H1 (cell line): ENCODE data around the gene GALR2. TPM values are rescaled to one million over a fixed set of nuclear protein-coding genes. Genes with fewer than 3 reads are reported as not detected.

Source experiments
- CTCF ChIA-PET: fragments of 300-600 bp; sonication (Branson Sonifier 250); formaldehyde crosslinking; loops from one replicate; lab custom pipeline; 2021; ENCODE audit not compliant: partially characterized antibody; lab: Charles Lee
- POLR2A ChIA-PET: fragments of 300-600 bp; sonication (Branson Sonifier 250); formaldehyde crosslinking; loops from one replicate; lab custom pipeline; 2021; ENCODE audit warnings: inconsistent platforms; ENCODE audit not compliant: partially characterized antibody; lab: Charles Lee
- DNase-seq, 2 experiments: peaks; one replicate each; pipeline versions ENCODE4 v3.0.0 to v3.0.0-alpha.2; 2010 to 2022; ENCODE audit warnings: low spot score in 2 of 2, low read depth in 1 of 2, mixed read lengths in 1 of 2
- FAIRE-seq: peaks from 2 replicates; lab custom pipeline; 2011; peaks lifted over from hg19 to GRCh38; lab: Jason Lieb, UNC
- H2AFZ ChIP-seq: 2 replicates; pipeline ENCODE4 v1.8.1; 2012; ENCODE audit warnings: low read length, inconsistent platforms
- H2AK5ac ChIP-seq: 2 replicates; pipeline ENCODE4 v1.6.1; 2013; ENCODE audit warnings: low read depth, low read length
- H2BK120ac ChIP-seq: replicated peaks from 2 replicates; pipeline ENCODE3; 2013; ENCODE audit warnings: low read depth, low read length, inconsistent platforms
- H2BK12ac ChIP-seq: 2 replicates; pipeline ENCODE4 v1.6.1; 2013; ENCODE audit warnings: low read depth, low read length
- H2BK15ac ChIP-seq: 2 replicates; pipeline ENCODE4 v1.6.1; 2013; ENCODE audit warnings: low read length
- H2BK20ac ChIP-seq: 2 replicates; pipeline ENCODE4 v1.6.1; 2013; ENCODE audit warnings: low read length
- H2BK5ac ChIP-seq: 2 replicates; pipeline ENCODE4 v1.6.1; 2013; ENCODE audit warnings: low read depth, low read length
- H3K14ac ChIP-seq: 2 replicates; pipeline ENCODE4 v1.6.1; 2013; ENCODE audit warnings: inconsistent platforms; ENCODE audit not compliant: insufficient read length
- H3K18ac ChIP-seq: 2 replicates; pipeline ENCODE4 v1.6.1; 2013; ENCODE audit warnings: low read length; ENCODE audit errors: extremely low read depth
- H3K23ac ChIP-seq: 2 replicates; pipeline ENCODE4 v1.6.1; 2013; ENCODE audit warnings: inconsistent platforms; ENCODE audit not compliant: insufficient read length
- H3K23me2 ChIP-seq: 2 replicates; pipeline ENCODE4 v1.6.1; 2013; ENCODE audit warnings: low read depth, low read length
- H3K27ac ChIP-seq: 2 replicates; pipeline ENCODE4 v1.6.1; 2011; ENCODE audit warnings: low read depth, low read length, inconsistent platforms
- H3K27me3 ChIP-seq, 4 experiments: replicated peaks in 1 of 4; 1 replicate in 1 of 4; 2 replicates in 3 of 4; pipeline versions ENCODE4 v1.6.1 to v1.8.1; 2011 to 2013; ENCODE audit warnings: low read length in 3 of 4, mild to moderate bottlenecking in 3 of 4, inconsistent platforms in 2 of 4, mixed read lengths in 2 of 4, moderate library complexity in 1 of 4; ENCODE audit not compliant: control insufficient read depth in 3 of 4, insufficient read depth in 3 of 4; ENCODE audit errors: extremely low read depth in 1 of 4
- H3K36me3 ChIP-seq, 4 experiments: 2 replicates each; pipeline versions ENCODE4 v1.6.1 to v1.8.1; 2011 to 2013; ENCODE audit warnings: mild to moderate bottlenecking in 4 of 4, low read length in 3 of 4, moderate library complexity in 2 of 4, control low read depth in 1 of 4, inconsistent platforms in 1 of 4; ENCODE audit not compliant: insufficient read depth in 4 of 4, control insufficient read depth in 2 of 4
- H3K4ac ChIP-seq: replicated peaks from 2 replicates; pipeline ENCODE3; 2013; ENCODE audit warnings: low read length, low read depth, mixed read lengths, inconsistent platforms; ENCODE audit not compliant: insufficient read length
- H3K4me1 ChIP-seq, 4 experiments: replicated peaks in 1 of 4; 1 replicate in 1 of 4; 2 replicates in 3 of 4; pipeline versions ENCODE4 v1.6.1 to v1.8.1; 2011 to 2013; ENCODE audit warnings: low read length in 3 of 4, inconsistent platforms in 2 of 4, mixed read lengths in 1 of 4; ENCODE audit not compliant: insufficient read depth in 4 of 4, control insufficient read depth in 3 of 4
- H3K4me2 ChIP-seq, 2 experiments: 2 replicates each; pipeline versions ENCODE4 v1.6.1 to v1.8.1; 2011 to 2013; ENCODE audit warnings: low read depth in 2 of 2, low read length in 2 of 2, control low read depth in 1 of 2, inconsistent platforms in 1 of 2, mild to moderate bottlenecking in 1 of 2; ENCODE audit not compliant: insufficient read depth in 1 of 2
- H3K4me3 ChIP-seq, 4 experiments: fragments of 200-600, 300-600 bp in 1 of 4; sonication (generic), shearing (Covaris generic), sonication (Bioruptor Twin) in 1 of 4; 2 replicates each; pipeline versions ENCODE4 v1.5.1 to v1.8.1; 2011 to 2016; ENCODE audit warnings: low read length in 4 of 4, low read depth in 3 of 4, control low read depth in 2 of 4, inconsistent platforms in 2 of 4, mild to moderate bottlenecking in 2 of 4, mixed read lengths in 1 of 4, moderate library complexity in 1 of 4; ENCODE audit not compliant: insufficient read depth in 2 of 4; ENCODE audit errors: extremely low read depth in 1 of 4
- H3K56ac ChIP-seq: replicated peaks from 2 replicates; pipeline ENCODE3; 2013; ENCODE audit warnings: low read depth, mild to moderate bottlenecking, mixed read lengths, low read length, inconsistent platforms; ENCODE audit not compliant: insufficient read length
- H3K79me1 ChIP-seq: 2 replicates; pipeline ENCODE4 v1.6.1; 2013; ENCODE audit warnings: low read depth, low read length, control low read depth
- H3K79me2 ChIP-seq, 2 experiments: 2 replicates each; pipeline versions ENCODE4 v1.6.1 to v1.8.1; 2012 to 2013; ENCODE audit warnings: low read length in 2 of 2, mild to moderate bottlenecking in 2 of 2, inconsistent platforms in 1 of 2; ENCODE audit not compliant: insufficient read depth in 2 of 2, control insufficient read depth in 1 of 2
- H3K9ac ChIP-seq, 4 experiments: replicated peaks in 1 of 4; 1 replicate in 1 of 4; 2 replicates in 3 of 4; pipeline versions ENCODE4 v1.6.1 to v1.8.1; 2011 to 2013; ENCODE audit warnings: low read depth in 3 of 4, low read length in 3 of 4, control low read depth in 2 of 4, mild to moderate bottlenecking in 2 of 4, moderate library complexity in 2 of 4, inconsistent platforms in 1 of 4; ENCODE audit errors: extremely low read depth in 1 of 4
- H3K9me3 ChIP-seq, 2 experiments: 2 replicates each; pipeline versions ENCODE4 v1.6.1 to v1.8.1; 2012 to 2013; ENCODE audit warnings: mild to moderate bottlenecking in 2 of 2, moderate library complexity in 2 of 2, control low read depth in 1 of 2, inconsistent platforms in 1 of 2, low read depth in 1 of 2, low read length in 1 of 2, mixed read lengths in 1 of 2; ENCODE audit not compliant: insufficient read depth in 2 of 2
- H4K20me1 ChIP-seq, 2 experiments: replicated peaks in 1 of 2; 2 replicates each; pipeline versions ENCODE3 to v1.8.1; 2011 to 2013; ENCODE audit warnings: inconsistent platforms in 2 of 2, low read length in 2 of 2, mild to moderate bottlenecking in 1 of 2; ENCODE audit not compliant: insufficient read depth in 2 of 2, control insufficient read depth in 1 of 2
- H4K5ac ChIP-seq: 2 replicates; pipeline ENCODE4 v1.6.1; 2013; ENCODE audit warnings: low read length, low read depth, mixed read lengths, inconsistent platforms; ENCODE audit not compliant: insufficient read length
- H4K8ac ChIP-seq: 2 replicates; pipeline ENCODE4 v1.8.0; 2013; ENCODE audit warnings: mild to moderate bottlenecking, moderate library complexity, low read length, inconsistent platforms; ENCODE audit not compliant: insufficient read depth; ENCODE audit errors: extremely low read depth
- H4K91ac ChIP-seq: replicated peaks from 2 replicates; pipeline ENCODE3; 2013; ENCODE audit warnings: low read length, mixed read lengths, inconsistent platforms; ENCODE audit not compliant: insufficient read length
- E2F6 ChIP-seq: IDR thresholded peaks from 2 replicates; pipeline ENCODE4 v1.6.1; 2012; ENCODE audit warnings: inconsistent platforms
- TBP ChIP-seq: IDR thresholded peaks from 2 replicates; pipeline ENCODE4 v1.6.1; 2011; ENCODE audit warnings: low read depth, low read length, improper control_type of control experiment
- WGBS, 2 experiments: shearing (Covaris generic) in 1 of 2; methylation state at CpG; one replicate each; pipeline versions ENCODE4 v1.1.6 to v1.1.7; 2013 to 2015; ENCODE audit warnings: low lambda C conversion rate in 2 of 2, mixed read lengths in 2 of 2, inconsistent platforms in 1 of 2, low coverage in 1 of 2, missing lambda C conversion rate in 1 of 2; ENCODE audit not compliant: insufficient replicate concordance in 2 of 2, insufficient coverage in 1 of 2, insufficient read length in 1 of 2; ENCODE audit errors: extremely low coverage in 1 of 2, missing lambda C conversion rate in 1 of 2; 5-methylcytosine and 5-hydroxymethylcytosine counted together
- polyA plus RNA-seq, 7 experiments: library from polyadenylated mRNA; depleted of rRNA in 3 of 7; stranded (reverse) in 5 of 7; unstranded in 2 of 7; fragments of >200 nt in 5 of 7; fragments of 200-250 nt in 2 of 7; gene quantifications; 1 replicate in 5 of 7; 2 replicates in 1 of 7; 4 replicates in 1 of 7; pipeline versions ENCODE4 v1.2.1 to v1.2.3, GENCODE V29; 2011 to 2013; ENCODE audit warnings: missing spikeins in 2 of 7, mixed read lengths in 2 of 7
- total RNA-seq: library from RNA; stranded (reverse); fragmentation: NEBNext Ultra II Directional; extraction: Animal tissue kit (Norgen Biotek cat#: 25700); gene quantifications from 2 replicates; pipeline ENCODE4 v1.2.1, GENCODE V29; 2021

The GALR2 gene
- total and polyA plus RNA-seq, 2 of the 8 experiments (the other 6 are each of a cell fraction or from before 2014, with no cell fraction given), result 0.86 to 2.2 TPM

- H2BK20ac ChIP-seq, result no peak overlapping the region
- POLR2A ChIA-PET, result interaction anchor here (0.6 to 3.0 kb wide), 4 partner anchors 48 to 460 kb away, joined by 3 to 9 read pairs (median 3); partner anchors contain the start of gene ZACN
- no peak overlapping the region for H2AFZ ChIP-seq
- H3K18ac ChIP-seq, result no peak overlapping the region
- no peaks in the 10 kb centered on the region for H3K79me1 ChIP-seq
- FAIRE-seq, result no peak
- H2BK120ac ChIP-seq, result no peak overlapping the region
- H3K27me3 ChIP-seq, result no peaks in the 10 kb centered on the region
- H2AK5ac ChIP-seq, result no peak overlapping the region
- H3K4ac ChIP-seq, result no peak overlapping the region
- no peak overlapping the region; the same call in 1 of the 2 replicates for H2BK5ac ChIP-seq
- peak; percentile 28; the same call in 1 of the 2 replicates for TF ChIP-seq E2F6
- TF ChIP-seq TBP, result no peak
- no peak overlapping the region for H3K4me3 ChIP-seq
- DNase-seq, result no peak
- WGBS, 2 experiments, result 94% methylated on average over 19 of the region's 20 CpGs; no CpG with 5 or more reads in 1 of the 2 experiments
- H3K23me2 ChIP-seq, result no peaks in the 10 kb centered on the region
- H3K23ac ChIP-seq, result no peak overlapping the region
- H3K9me3 ChIP-seq, result no peaks in the 10 kb centered on the region
- H4K20me1 ChIP-seq, result no peaks in the 10 kb centered on the region
- H4K5ac ChIP-seq, result no peak overlapping the region
- no peaks in the 10 kb centered on the region for H3K79me2 ChIP-seq
- no peak overlapping the region for H3K14ac ChIP-seq
- no peak overlapping the region for H3K56ac ChIP-seq
- H4K91ac ChIP-seq, result no peak overlapping the region
- H3K36me3 ChIP-seq, result no peaks in the 10 kb centered on the region
- CTCF ChIA-PET, result interaction anchor here (0.6 to 13.7 kb wide), 9 partner anchors 9 to 1123 kb away, joined by 3 to 229 read pairs (median 4); partner anchors contain the start of gene CDK3
- no peak overlapping the region for H3K27ac ChIP-seq
- no peak overlapping the region; the same call in 1 of the 2 replicates for H4K8ac ChIP-seq
- H2BK15ac ChIP-seq, result peak overlapping the region; percentile 88; the same call in 1 of the 2 replicates
- peaks cover 0 to 18% (median 8%) of the 10 kb centered on the region in 4 experiments; a peak in 6 of 7 replicates for H3K4me1 ChIP-seq
- no peak overlapping the region for H3K4me2 ChIP-seq
- H3K9ac ChIP-seq, result no peak overlapping the region
- H2BK12ac ChIP-seq, result peak overlapping the region; percentile 50; the same call in 1 of the 2 replicates
Measured at GRCh38 chr17:76032073-76032779, 42.4 kb upstream of the GALR2 start.
